Measurements from ENCODE around the gene TMEM184C. TPM values are rescaled to one million over a fixed set of nuclear protein-coding genes. Genes with fewer than 3 reads are reported as not detected.

The TMEM184C gene
- total and polyA plus RNA-seq, 2 of the 8 experiments (the other 6 are each of a cell fraction or from before 2014, with no cell fraction given) = 11.1 to 42.4 TPM

DNA sequence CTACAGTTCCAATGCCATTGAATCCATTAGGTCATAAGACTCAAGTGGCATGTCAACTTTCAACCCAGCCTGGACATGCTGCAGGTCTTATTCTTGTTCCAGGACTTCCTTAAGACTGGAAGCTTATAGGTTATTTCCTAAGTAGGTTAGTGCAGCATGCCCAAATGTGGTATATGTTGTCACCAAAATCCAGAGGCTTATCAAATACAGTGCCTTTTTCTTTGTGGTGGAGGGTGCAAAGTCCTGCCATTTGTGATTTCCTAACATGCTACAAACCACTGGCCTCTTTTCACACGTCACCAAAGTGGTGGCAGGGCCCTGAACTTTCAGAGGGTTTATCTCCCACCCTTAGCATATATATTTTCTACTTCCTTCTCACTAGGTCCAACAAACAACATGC is 9.7 kb upstream of the TMEM184C start:
- no peaks in the 10 kb centered on the region for H4K20me1 ChIP-seq (replicated peaks in 1 of 2; ENCODE audit: control insufficient read depth in 1 of 2, insufficient read depth in 2 of 2, low read length in 2 of 2)
- H2AFZ ChIP-seq (ENCODE audit: low read length) = no peak overlapping the region
- H3K27me3 ChIP-seq (replicated peaks in 1 of 4; ENCODE audit: control insufficient read depth in 3 of 4, extremely low read depth in 1 of 4, insufficient read depth in 3 of 4, low read length in 3 of 4) = no peaks in the 10 kb centered on the region
- no peak overlapping the region for H3K9ac ChIP-seq (replicated peaks in 1 of 4; ENCODE audit: extremely low read depth in 1 of 4, low read depth in 3 of 4, low read length in 3 of 4)
- no peak overlapping the region for H2AK5ac ChIP-seq (ENCODE audit: low read depth, low read length)
- H3K4me2 ChIP-seq (ENCODE audit: insufficient read depth in 1 of 2, low read depth in 2 of 2, low read length in 2 of 2) = no peak overlapping the region
- H2BK12ac ChIP-seq (ENCODE audit: low read depth, low read length) = no peak overlapping the region
- no peak overlapping the region for H4K91ac ChIP-seq (replicated peaks; ENCODE audit: insufficient read length, low read length)
- no peak overlapping the region for H3K56ac ChIP-seq (replicated peaks; ENCODE audit: insufficient read length, low read depth, low read length)
- ChIA-PET POLR2A (ENCODE audit: partially characterized antibody) (no interaction called here), CTCF (ENCODE audit: partially characterized antibody) (interaction anchor here (0.9 to 1.6 kb wide), 2 partner anchors 9 to 260 kb away, joined by 3 to 6 read pairs; no protein-coding TSS in a partner anchor)
- H3K9me3 ChIP-seq (ENCODE audit: insufficient read depth in 2 of 2, low read depth in 1 of 2, low read length in 1 of 2) = no peaks in the 10 kb centered on the region
- H2BK120ac ChIP-seq (replicated peaks; ENCODE audit: low read depth, low read length) = no peak overlapping the region
- no peaks in the 10 kb centered on the region for H3K23me2 ChIP-seq (ENCODE audit: low read depth, low read length)
- H3K36me3 ChIP-seq (ENCODE audit: control insufficient read depth in 2 of 4, insufficient read depth in 4 of 4, low read length in 3 of 4) = no peaks in the 10 kb centered on the region
- no peak overlapping the region for H3K4me3 ChIP-seq (ENCODE audit: extremely low read depth in 1 of 4, insufficient read depth in 2 of 4, low read depth in 3 of 4, low read length in 4 of 4)
- H3K4ac ChIP-seq (replicated peaks; ENCODE audit: insufficient read length, low read depth, low read length) = no peak overlapping the region
- no peak overlapping the region for H3K18ac ChIP-seq (ENCODE audit: extremely low read depth, low read length)
- no peak overlapping the region for H4K5ac ChIP-seq (ENCODE audit: insufficient read length, low read depth, low read length)
- FAIRE-seq = no peak
- H4K8ac ChIP-seq (ENCODE audit: extremely low read depth, insufficient read depth, low read length) = no peak overlapping the region
- WGBS, 2 experiments (ENCODE audit: extremely low coverage in 1 of 2, insufficient coverage in 1 of 2, insufficient read length in 1 of 2, insufficient replicate concordance in 2 of 2, low coverage in 1 of 2, low lambda C conversion rate in 2 of 2, missing lambda C conversion rate in 1 of 2) = 90% methylated on average over 1 of the region's 1 CpG; no CpG with 5 or more reads in 1 of the 2 experiments
- no peak for DNase-seq (ENCODE audit: low read depth in 1 of 2, low spot score in 2 of 2)
- no peaks in the 10 kb centered on the region for H3K4me1 ChIP-seq (replicated peaks in 1 of 4; ENCODE audit: control insufficient read depth in 3 of 4, insufficient read depth in 4 of 4, low read length in 3 of 4)
- no peak overlapping the region for H2BK20ac ChIP-seq (ENCODE audit: low read length)
- H2BK5ac ChIP-seq (ENCODE audit: low read depth, low read length) = no peak overlapping the region
- H2BK15ac ChIP-seq (ENCODE audit: low read length) = no peak overlapping the region
- H3K79me2 ChIP-seq (ENCODE audit: control insufficient read depth in 1 of 2, insufficient read depth in 2 of 2, low read length in 2 of 2) = no peaks in the 10 kb centered on the region
- no peak overlapping the region for H3K14ac ChIP-seq (ENCODE audit: insufficient read length)
- no peak overlapping the region for H3K27ac ChIP-seq (ENCODE audit: low read depth, low read length)
- no peak overlapping the region for H3K23ac ChIP-seq (ENCODE audit: insufficient read length)
- H3K79me1 ChIP-seq (ENCODE audit: low read depth, low read length) = no peaks in the 10 kb centered on the region
- TF ChIP-seq PHF8 (conservative IDR thresholded peaks at IDR 0.05; ENCODE audit: low read depth, low read length) = no peak

Data from H1 (cell line).